ENCODE data around the gene DENND4C. TPM values are rescaled to one million over a fixed set of nuclear protein-coding genes. Genes with fewer than 3 reads are reported as not detected.
A peak's percentile ranks its signal among the peaks of the same experiment; 100 is the strongest.
"Not testable (repeated sequence)": the region's sequence is repeated elsewhere in the genome, so short reads cannot be mapped to it uniquely, and the experiment has no call there.

DENND4C gene
- total RNA-seq, 2 donors from 2014 or later, result 26.0 to 28.9 TPM

- DNase-seq (no peak), ATAC-seq (replicated peaks in 1 of 2) (no peak)
- no peaks in the 10 kb centered on the region for H3K27me3 Mint-ChIP-seq (ENCODE audit: low read depth)
- no peaks in the 10 kb centered on the region for H3K9me3 Mint-ChIP-seq
- H3K27ac Mint-ChIP-seq, result no peak overlapping the region
- no peak overlapping the region for H3K4me3 Mint-ChIP-seq
- H3K4me1 Mint-ChIP-seq (ENCODE audit: low read depth), result peaks cover 17% of the 10 kb centered on the region
- H3K36me3 Mint-ChIP-seq (ENCODE audit: insufficient read depth in 2 of 2), result no peaks in the 10 kb centered on the region
Measured at GRCh38 chr9:19231904-19232822, 1.7 kb downstream of the DENND4C start.

GRCh38 chr9:19232823-19233194 is 2.3 kb downstream of the DENND4C start:
- DNase-seq, result peak in 1 of 2 donors; percentile 27
- no peaks in the 10 kb centered on the region for H3K9me3 Mint-ChIP-seq

DNA sequence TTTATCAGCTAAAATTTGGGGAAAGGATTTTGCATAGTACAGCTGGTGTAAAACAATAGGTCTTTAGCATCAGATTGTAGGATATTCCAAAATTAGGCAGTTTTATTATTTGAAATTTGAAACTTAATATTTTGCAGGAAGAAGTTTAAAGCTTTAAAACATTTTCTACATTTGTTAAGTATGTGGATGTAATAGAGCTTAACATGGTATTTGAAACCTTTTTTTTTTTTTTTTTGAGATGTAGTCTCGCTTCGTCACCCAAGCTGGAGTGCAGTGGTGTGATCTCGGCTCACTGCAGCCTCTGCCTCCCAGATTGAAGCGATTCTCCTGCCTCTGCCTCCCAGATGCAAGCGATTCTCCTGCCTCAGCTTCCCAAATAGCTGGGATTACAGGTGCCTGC is 2.9 kb downstream of the DENND4C start:
- DNase-seq (no peak), ATAC-seq (replicated peaks in 1 of 2) (no peak)
- no peaks in the 10 kb centered on the region for H3K9me3 Mint-ChIP-seq
- H3K27me3 Mint-ChIP-seq (ENCODE audit: low read depth), result no peaks in the 10 kb centered on the region
- peaks cover 17% of the 10 kb centered on the region for H3K4me1 Mint-ChIP-seq (ENCODE audit: low read depth)
- H3K4me3 Mint-ChIP-seq, result no peak overlapping the region
- no peaks in the 10 kb centered on the region for H3K36me3 Mint-ChIP-seq (ENCODE audit: insufficient read depth in 2 of 2)
- no peak overlapping the region for H3K27ac Mint-ChIP-seq

More at GRCh38 chr9:19232823-19233194, 2.3 kb downstream of the DENND4C start:
- H3K4me3 Mint-ChIP-seq, result no peak overlapping the region
- no peaks in the 10 kb centered on the region for H3K36me3 Mint-ChIP-seq (ENCODE audit: insufficient read depth in 2 of 2)
- H3K27me3 Mint-ChIP-seq (ENCODE audit: low read depth), result no peaks in the 10 kb centered on the region
- H3K27ac Mint-ChIP-seq, result no peak overlapping the region
- peaks cover 17% of the 10 kb centered on the region for H3K4me1 Mint-ChIP-seq (ENCODE audit: low read depth)
- peak; percentile 30 to 44 for ATAC-seq (replicated peaks in 1 of 2)

DNA sequence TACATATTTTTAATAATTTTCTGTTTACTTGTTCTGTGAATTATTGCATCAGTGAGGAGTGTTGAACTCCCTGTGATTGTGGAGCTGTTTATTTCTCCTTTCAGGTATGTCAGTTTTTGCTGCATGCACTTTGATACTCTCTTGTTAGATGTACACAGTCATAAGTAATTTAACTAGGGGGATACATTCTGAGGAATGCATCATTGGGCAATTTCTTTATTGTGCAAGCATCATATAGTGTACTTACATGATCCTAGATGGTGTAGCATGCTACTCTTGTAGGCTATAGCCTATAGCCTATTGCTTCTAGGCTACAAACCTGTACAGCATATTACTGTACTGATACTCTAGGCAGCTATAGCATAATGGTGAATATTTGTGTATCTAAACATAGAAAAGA is 9.5 kb downstream of the DENND4C start:
- H3K27ac Mint-ChIP-seq, result peak overlapping the region; percentile 19
- ATAC-seq (replicated peaks in 1 of 2) (no peak), DNase-seq (no peak)
- H3K4me3 Mint-ChIP-seq, result no peak overlapping the region
- H3K36me3 Mint-ChIP-seq (ENCODE audit: insufficient read depth in 2 of 2), result peaks cover 0 to 3% of the 10 kb centered on the region in 2 donors
- H3K4me1 Mint-ChIP-seq (ENCODE audit: low read depth), result peaks cover 19% of the 10 kb centered on the region
- no peaks in the 10 kb centered on the region for H3K9me3 Mint-ChIP-seq
- no peaks in the 10 kb centered on the region for H3K27me3 Mint-ChIP-seq (ENCODE audit: low read depth)

GRCh38 chr9:19241728-19242127 is 11.2 kb downstream of the DENND4C start:
- DNase-seq, result no peak
- peaks cover 0 to 6% of the 10 kb centered on the region in 2 donors for H3K36me3 Mint-ChIP-seq (ENCODE audit: insufficient read depth in 2 of 2)
- no peak overlapping the region for H3K4me3 Mint-ChIP-seq
- no peaks in the 10 kb centered on the region for H3K27me3 Mint-ChIP-seq (ENCODE audit: low read depth)
- no peak overlapping the region for H3K27ac Mint-ChIP-seq
- ATAC-seq (replicated peaks in 1 of 2), result no peak
- no peaks in the 10 kb centered on the region for H3K9me3 Mint-ChIP-seq
- H3K4me1 Mint-ChIP-seq (ENCODE audit: low read depth), result peaks cover 11% of the 10 kb centered on the region

- DNase-seq (no peak), ATAC-seq (replicated peaks in 1 of 2) (no peak)
- no peaks in the 10 kb centered on the region for H3K9me3 Mint-ChIP-seq
- no peaks in the 10 kb centered on the region for H3K27me3 Mint-ChIP-seq (ENCODE audit: low read depth)
- H3K4me3 Mint-ChIP-seq, result no peak overlapping the region
- H3K4me1 Mint-ChIP-seq (ENCODE audit: low read depth), result peaks cover 7% of the 10 kb centered on the region
- peaks cover 0 to 6% of the 10 kb centered on the region in 2 donors for H3K36me3 Mint-ChIP-seq (ENCODE audit: insufficient read depth in 2 of 2)
- H3K27ac Mint-ChIP-seq, result peak overlapping the region; percentile 85
Measured at GRCh38 chr9:19243366-19244033, 13.0 kb downstream of the DENND4C start.

DNA sequence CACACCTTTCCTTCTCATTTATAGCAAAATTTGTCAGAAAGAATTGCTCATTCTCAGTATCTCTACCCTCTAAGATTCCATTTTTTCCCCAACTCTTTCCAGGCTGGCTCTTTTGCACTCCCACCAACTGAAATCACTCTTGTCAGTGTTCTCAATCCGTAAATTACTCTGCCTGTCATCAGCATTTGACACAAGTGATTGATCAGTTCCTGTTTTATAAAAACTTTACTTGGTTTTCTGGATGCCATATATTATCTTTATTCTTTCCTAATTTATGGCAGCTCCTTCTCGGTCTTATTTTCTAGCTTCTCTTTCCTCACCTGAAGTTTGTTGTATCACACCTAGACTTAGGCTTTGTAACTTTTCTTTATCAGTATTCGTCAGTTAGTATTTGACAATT is 16.4 kb downstream of the DENND4C start:
- peaks cover 12% of the 10 kb centered on the region for H3K4me1 Mint-ChIP-seq (ENCODE audit: low read depth)
- no peak for DNase-seq
- H3K27me3 Mint-ChIP-seq (ENCODE audit: low read depth), result no peaks in the 10 kb centered on the region
- H3K27ac Mint-ChIP-seq, result no peak overlapping the region
- no peak overlapping the region for H3K4me3 Mint-ChIP-seq
- no peaks in the 10 kb centered on the region for H3K9me3 Mint-ChIP-seq
- ATAC-seq (replicated peaks in 1 of 2), result no peak
- H3K36me3 Mint-ChIP-seq (ENCODE audit: insufficient read depth in 2 of 2), result peaks cover 0 to 4% of the 10 kb centered on the region in 2 donors

GRCh38 chr9:19247420-19247819 is 16.9 kb downstream of the DENND4C start:
- Mint-ChIP-seq H3K4me3 (no peak overlapping the region), H3K27ac (no peak overlapping the region), H3K4me1 (ENCODE audit: low read depth) (peaks cover 15% of the 10 kb centered on the region)

GRCh38 chr9:19250346-19250745 is 19.9 kb downstream of the DENND4C start:
- peaks cover 20% of the 10 kb centered on the region for H3K4me1 Mint-ChIP-seq (ENCODE audit: low read depth)
- not testable (repeated sequence) for H3K9me3 Mint-ChIP-seq; H3K4me3 Mint-ChIP-seq; H3K36me3 Mint-ChIP-seq (ENCODE audit: insufficient read depth in 2 of 2); H3K27ac Mint-ChIP-seq; DNase-seq; ATAC-seq (replicated peaks in 1 of 2); H3K27me3 Mint-ChIP-seq (ENCODE audit: low read depth)

More at GRCh38 chr9:19247420-19247819, 16.9 kb downstream of the DENND4C start:
- H3K27me3 Mint-ChIP-seq (ENCODE audit: low read depth), result no peaks in the 10 kb centered on the region
- DNase-seq (no peak), ATAC-seq (replicated peaks in 1 of 2) (no peak)
- H3K9me3 Mint-ChIP-seq, result no peaks in the 10 kb centered on the region
- H3K36me3 Mint-ChIP-seq (ENCODE audit: insufficient read depth in 2 of 2), result peaks cover 0 to 4% of the 10 kb centered on the region in 2 donors

- H3K4me1 Mint-ChIP-seq (ENCODE audit: low read depth), result peaks cover 20% of the 10 kb centered on the region
- not testable (repeated sequence) for H3K27ac Mint-ChIP-seq; ATAC-seq (replicated peaks in 1 of 2); H3K27me3 Mint-ChIP-seq (ENCODE audit: low read depth); DNase-seq; H3K9me3 Mint-ChIP-seq; H3K4me3 Mint-ChIP-seq; H3K36me3 Mint-ChIP-seq (ENCODE audit: insufficient read depth in 2 of 2)
Measured at GRCh38 chr9:19251203-19251602, 20.7 kb downstream of the DENND4C start.

GRCh38 chr9:19251622-19252021 is 21.1 kb downstream of the DENND4C start:
- H3K27me3 Mint-ChIP-seq (ENCODE audit: low read depth); H3K4me3 Mint-ChIP-seq; H3K27ac Mint-ChIP-seq; ATAC-seq (replicated peaks in 1 of 2); DNase-seq; H3K9me3 Mint-ChIP-seq; H3K36me3 Mint-ChIP-seq (ENCODE audit: insufficient read depth in 2 of 2): not testable (repeated sequence)
- peaks cover 20% of the 10 kb centered on the region for H3K4me1 Mint-ChIP-seq (ENCODE audit: low read depth)

GRCh38 chr9:19252174-19252884 is 21.8 kb downstream of the DENND4C start:
- Mint-ChIP-seq H3K27me3 (ENCODE audit: low read depth) (no peaks in the 10 kb centered on the region), H3K4me3 (no peak overlapping the region), H3K9me3 (no peaks in the 10 kb centered on the region), H3K27ac (no peak overlapping the region), H3K36me3 (ENCODE audit: insufficient read depth in 2 of 2) (peaks cover 0 to 1% of the 10 kb centered on the region in 2 donors), H3K4me1 (ENCODE audit: low read depth) (peaks cover 20% of the 10 kb centered on the region)
- DNase-seq (no peak), ATAC-seq (replicated peaks in 1 of 2) (no peak)

DNA sequence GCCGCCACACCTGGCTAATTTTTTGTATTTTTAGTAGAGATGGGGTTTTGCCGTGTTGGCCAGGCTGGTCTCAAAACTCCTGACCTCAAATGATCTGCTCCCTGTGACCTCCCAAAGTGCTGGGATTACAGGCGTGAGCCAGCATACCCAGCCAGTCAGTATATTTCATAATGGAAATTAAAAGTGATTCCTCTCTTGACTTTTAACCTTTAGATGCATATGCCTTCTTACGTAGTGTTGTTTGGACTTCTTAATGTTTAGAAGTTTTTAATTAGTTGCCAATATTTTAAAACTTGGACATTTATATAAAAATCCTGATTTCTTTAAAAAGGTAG is 22.4 kb downstream of the DENND4C start:
- ATAC-seq (replicated peaks in 1 of 2) (no peak), DNase-seq (no peak)
- Mint-ChIP-seq H3K36me3 (ENCODE audit: insufficient read depth in 2 of 2) (peaks cover 0 to 1% of the 10 kb centered on the region in 2 donors), H3K9me3 (no peaks in the 10 kb centered on the region), H3K4me3 (no peak overlapping the region), H3K27ac (no peak overlapping the region), H3K4me1 (ENCODE audit: low read depth) (peaks cover 20% of the 10 kb centered on the region), H3K27me3 (ENCODE audit: low read depth) (no peaks in the 10 kb centered on the region)

All from activated T-cell treated with anti-CD3 and anti-CD28 coated beads, Interleukin-2, amount 50 U/mL, for 72 hours (primary cell).